GM18502 (cell line): ENCODE measurements around the gene BIRC3.
"Not testable (repeated sequence)": the region's sequence is repeated elsewhere in the genome, so short reads cannot be mapped to it uniquely, and the experiment has no call there.

ENCODE experiments used
- ATAC-seq: cut with Tn5 transposase; IDR thresholded peaks from one replicate; pipeline ENCODE4 v1.9.1; 2021; ENCODE audit warnings: mild to moderate bottlenecking; ENCODE audit not compliant: unreplicated experiment, poor library complexity

BIRC3 gene

DNA sequence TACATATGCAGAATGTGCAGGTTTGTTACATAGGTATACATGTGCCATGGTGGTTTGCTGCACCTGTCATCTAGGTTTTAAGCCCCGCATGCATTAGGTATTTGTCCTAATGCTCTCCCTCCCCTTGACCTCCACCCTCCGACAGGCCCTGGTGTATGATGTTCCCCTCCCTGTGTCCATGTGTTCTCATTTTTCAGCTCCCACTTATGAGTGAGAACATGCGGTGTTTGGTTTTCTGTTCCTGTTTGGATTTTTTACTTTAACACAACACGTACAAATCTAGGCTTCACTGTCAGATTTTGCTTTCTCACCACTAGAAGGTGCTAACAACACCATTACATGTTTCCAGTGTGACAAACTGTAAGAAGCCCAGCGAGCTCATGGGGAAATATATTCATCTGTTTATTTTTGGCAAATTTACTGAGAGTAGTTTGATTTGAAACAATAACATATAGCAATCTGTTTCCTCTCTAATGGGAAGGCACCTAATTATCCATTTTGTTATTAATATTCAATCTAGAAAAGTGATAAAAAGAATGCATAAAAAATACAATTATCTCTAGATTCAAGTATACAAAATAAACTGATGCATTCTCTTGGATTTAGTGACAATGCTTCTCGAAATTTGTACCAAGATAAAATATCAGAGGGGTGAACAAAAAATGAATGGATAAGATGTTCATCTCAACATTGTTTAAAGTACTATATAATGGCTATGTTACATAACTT is 23.2 kb upstream of the BIRC3 start:
- ATAC-seq, result peak; percentile 96

DNA sequence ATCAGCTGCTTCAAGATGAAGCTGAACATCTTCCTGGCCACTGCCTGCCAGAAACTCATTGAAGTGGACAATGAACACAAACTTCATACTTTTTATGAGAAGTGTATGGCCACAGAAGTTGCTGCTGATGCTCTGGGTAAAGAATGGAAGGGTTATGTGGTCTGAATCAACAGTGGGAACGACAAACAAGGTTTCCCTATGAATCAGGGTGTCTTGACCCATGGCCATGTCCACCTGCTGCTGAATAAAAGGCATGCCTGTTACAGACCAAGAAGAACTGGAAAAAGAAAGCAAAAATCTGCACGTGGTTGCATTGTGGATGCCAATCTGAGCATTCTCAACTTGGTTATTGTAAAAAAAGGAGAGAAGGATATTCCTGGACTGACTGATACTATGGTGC is 22.2 kb upstream of the BIRC3 start:
- ATAC-seq, result no peak

DNA sequence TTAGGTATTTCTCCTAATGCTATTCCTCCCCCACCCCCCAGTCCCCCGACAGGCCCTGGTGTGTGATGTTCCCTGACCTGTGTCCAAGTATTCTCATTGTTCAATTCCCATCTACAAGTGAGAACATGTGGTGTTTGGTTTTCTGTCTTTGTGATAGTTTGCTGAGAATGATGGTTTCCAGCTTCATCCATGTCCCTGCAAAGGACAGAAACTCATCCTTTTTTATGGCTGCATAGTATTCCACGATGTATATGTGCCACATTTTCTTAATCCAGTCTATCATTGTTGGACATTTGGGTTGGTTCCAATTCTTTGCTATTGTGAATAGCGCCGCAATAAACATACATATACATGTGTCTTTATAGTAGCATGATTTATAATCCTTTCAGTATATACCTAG is 20.5 kb upstream of the BIRC3 start:
- ATAC-seq, result not testable (repeated sequence)

DNA sequence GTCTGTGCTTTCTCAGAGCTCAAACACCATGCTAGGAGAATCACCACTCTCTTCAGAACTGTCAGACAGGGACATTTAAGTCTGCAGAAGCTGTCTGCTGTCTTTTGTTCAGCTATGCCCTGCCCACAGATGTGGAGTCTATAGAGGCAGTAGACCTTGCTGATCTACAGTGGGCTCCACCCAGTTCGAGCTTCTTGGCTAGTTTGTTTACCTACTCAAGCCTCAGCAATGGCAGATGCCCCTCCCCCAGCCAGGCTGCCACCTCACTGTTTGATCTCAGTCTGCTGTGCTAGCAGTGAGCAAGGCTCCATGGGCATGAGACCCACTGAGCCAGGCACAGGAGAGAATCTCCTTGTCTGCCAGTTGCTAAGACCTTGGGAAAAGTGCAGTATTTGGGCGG is 16.4 kb upstream of the BIRC3 start:
- not testable (repeated sequence) for ATAC-seq

DNA sequence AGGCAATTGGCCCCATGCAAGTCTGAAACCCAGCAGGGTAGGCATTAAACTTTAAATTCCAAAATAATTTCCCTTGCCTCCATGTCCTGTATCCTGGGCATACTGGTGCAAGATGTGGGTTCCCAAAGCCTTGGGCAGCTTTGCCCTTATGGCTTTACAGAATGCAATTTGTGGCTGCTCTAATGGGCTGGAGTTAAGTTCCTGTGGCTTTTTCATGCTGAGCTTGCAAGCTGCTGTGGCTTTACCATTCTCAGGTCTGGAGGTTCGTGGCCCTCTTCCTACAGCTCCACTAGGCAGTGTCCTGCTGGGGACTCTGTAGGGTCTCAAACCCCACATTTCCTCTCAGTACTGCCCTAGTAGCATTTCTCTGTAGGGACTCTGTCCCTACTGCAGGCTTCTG is 15.0 kb upstream of the BIRC3 start:
- no peak for ATAC-seq

DNA sequence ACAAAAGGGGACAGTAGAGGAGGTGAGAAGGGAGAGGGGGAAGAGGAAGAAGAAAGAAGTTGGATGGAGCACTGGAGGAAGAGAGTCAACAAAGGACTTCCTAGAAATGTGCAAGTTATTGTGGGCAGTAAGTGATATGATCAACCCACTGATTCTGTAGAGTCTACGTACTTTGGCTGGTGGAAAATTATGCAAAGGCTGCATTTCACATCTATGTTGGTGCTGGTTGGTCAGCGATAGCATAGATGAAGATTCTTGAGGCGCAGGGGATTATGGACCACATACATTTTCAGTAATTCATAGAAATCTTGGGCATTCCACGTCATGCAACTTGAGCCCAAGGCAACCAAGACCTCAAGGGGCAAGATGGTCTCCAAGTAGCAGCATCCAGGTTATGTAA is 12.6 kb upstream of the BIRC3 start:
- no peak for ATAC-seq

DNA sequence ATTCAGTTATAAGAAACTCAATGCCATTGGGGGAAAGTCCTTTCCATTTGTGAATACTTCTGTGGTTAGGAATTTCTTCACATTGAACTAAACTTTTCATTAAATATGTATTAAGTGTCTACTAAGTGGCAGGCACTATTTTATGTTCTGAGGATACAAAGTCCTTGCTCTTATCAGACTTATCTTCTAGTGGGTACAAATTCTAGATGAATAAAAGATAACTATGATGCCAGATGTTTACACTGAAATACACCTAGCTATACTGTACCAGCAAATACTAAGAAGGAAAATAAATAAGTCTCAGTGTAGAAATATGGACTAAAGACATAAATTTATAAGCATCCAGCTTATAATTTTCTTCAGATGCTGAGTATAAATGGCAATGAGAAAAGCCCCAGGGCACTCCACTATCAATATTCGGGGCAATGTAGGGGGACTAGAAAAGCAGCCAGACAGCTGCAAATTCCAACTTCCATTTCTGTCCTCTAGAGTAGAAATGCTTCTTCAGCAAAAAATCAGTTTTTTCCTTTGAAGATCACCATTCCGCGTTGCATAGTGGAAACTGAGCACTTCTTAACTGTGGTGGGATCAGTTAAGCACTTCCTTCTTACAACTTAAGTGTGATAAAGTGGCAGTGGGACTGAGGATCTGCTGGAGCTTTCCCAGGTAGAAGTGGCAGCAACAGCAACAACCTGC is 11.8 kb upstream of the BIRC3 start:
- no peak for ATAC-seq

DNA sequence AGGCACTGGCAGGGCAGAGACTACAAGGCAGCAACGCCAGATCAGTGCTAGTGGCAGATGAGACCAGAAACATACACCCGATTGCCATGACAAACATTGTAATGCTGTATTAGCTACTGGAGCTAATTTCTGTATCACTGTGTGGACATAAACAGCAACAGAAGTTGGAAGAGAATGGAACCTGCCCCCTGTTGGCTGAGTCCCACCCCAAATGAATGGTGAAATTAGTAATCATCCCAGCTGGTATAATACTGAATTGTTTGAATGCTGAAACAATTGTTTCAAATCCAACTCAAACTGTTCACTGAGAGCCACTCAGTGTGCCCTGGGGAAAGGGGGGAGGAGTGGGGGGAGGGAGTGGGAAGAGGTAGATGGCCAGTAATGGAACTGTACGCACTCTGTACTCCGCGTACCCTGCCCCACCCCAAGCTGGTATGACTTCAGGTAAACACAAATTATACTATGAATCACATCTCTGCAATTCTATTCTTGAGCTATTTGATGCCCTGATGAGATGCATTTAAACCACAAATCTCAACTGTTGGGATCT is 11.2 kb upstream of the BIRC3 start:
- ATAC-seq, result no peak

DNA sequence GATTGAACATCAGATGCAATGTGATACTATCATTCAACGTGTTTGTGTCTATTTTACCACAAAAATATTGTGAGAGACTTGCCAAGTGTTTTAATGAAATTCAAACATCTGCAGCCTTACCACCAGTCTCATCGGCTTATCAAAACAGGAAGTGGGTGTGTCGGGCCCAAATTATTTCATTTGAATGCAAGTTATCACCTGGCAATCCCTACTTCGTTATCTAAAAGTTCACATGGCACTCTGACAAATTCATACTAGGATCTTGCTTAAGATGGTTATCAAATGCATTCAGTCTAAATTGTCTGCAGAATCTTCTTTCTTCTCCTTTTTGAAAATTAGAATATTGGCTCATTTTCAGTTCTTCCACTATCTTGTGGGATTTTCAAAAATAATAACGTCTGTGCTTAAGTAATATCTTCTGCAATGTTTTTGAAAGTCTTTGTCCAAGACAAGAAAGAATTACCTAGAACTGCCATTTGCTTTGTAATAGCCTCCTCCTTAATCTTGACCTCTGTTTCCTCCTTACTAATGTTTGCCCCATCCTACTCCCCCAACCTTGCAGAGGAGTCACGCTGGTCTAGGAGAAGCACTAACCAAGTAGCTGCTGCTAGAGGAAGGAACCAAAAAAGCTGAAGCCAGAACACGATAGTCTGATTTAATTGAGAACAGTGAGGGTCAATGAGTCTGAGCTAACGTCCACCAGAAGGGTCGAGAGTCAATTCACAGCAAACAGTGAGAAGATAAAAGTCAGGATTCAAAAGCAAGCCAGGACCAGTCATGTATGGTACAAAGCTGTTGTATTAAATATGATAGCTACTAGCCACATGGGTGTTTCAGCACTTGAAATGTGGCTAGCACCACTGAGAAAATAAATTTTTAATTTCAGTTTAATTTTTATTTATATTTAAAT is 10.2 kb upstream of the BIRC3 start:
- ATAC-seq, result no peak

DNA sequence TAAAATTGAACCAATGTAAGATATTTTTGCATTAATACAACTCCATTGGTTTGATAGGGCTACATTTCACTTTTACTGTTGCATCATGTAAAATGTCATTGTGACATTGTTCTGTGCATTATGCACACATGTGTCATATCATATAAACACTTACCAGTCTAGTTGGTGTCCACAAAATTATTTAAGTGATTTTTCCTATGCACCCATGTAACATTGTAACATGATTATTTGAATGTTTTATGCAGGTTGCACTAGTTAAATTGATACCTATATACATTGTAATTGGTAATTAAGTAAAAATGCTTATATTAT is 9.6 kb upstream of the BIRC3 start:
- ATAC-seq, result no peak

DNA sequence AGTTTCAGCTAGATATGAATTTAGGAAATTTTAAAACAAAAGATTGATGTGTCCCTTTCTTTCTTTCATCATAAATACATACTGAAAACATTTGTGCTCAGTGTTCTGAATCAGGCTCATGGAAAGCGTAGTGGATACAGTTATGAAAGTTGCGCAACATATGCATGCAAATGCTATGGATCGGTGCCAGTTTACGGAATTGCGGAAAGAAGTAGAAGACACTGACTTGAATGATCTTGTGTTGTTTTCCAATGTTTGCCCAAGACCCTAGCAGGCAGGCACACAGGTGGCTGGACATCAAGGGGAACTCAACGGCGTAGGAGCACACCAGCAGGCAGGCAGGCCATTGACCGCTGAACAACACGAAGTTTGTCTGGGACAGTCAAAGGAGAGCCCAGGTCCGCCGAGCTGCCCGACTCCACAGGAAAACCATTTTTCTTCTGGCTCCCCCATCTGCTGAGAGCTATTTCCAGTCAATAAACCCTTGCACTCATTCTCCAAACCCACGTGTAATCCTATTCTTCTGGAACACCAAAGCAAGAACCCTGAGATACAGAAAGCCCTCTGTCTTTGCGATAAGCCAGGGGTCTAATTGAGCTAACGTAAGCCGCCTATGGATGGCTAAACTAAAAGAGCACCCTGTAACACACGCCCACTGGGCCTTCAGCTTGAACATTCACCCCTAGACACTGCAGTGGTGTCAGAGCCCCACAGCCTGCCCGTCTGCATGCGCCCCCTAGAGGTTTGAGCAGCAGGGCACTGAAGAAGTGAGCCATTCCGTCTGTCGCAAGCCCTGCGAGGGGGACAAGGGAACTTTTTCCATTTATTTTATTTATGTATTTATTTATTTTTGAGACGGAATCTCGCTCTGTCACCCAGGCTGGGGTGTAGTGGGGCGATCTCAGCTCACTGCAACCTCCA is 7.4 kb upstream of the BIRC3 start:
- no peak for ATAC-seq

DNA sequence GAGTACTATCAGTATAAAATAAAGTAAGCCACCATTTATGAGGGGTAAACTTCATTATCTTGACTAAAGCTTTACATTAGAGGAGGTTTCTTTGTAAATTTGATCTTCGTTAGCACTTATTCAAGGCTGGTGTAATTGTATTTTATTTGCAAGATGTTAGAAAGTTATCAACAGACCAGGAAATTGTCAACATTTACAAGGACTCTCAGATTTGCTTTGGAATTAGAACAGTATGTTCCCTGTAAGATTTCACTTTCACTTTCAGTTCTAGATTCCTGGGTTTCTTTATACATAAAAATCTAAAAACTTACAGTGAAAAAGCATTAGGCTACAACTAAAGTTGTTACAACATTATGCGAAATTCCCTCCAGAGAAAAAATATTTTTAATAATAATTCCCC is 4.6 kb upstream of the BIRC3 start:
- ATAC-seq, result no peak

DNA sequence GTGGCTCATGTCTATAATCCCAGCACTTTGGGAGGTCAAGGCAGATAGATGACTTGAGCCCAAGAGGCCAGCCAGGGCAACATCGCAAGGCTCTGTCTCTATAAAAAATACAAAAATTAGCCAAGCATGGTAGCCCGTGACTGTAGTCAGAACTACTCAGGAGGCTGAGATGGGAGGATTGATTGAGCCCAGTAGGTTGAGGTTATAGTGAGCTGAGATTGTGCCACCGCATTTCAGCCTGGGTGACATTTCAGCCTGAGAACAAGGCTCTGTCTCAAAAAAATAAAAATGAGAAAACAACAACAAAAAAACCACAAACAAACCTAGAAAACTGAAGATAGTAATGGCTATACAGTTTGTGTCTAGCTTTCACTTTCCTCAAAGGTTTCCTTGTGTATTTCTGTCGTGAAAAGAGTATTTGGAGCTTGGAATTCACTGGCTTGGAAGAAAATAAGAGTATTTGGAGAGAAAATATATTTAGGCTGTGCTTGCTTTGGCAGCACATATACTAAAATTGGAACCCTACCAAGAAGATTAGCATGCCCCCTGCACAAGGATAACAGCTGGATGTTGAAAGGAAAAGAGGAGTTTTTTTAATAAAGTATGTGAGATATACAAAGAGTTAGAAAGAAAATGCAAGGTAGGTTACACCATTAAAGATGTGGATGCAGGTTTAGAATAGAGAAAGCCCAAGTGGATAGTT is 3.9 kb upstream of the BIRC3 start:
- ATAC-seq, result no peak

DNA sequence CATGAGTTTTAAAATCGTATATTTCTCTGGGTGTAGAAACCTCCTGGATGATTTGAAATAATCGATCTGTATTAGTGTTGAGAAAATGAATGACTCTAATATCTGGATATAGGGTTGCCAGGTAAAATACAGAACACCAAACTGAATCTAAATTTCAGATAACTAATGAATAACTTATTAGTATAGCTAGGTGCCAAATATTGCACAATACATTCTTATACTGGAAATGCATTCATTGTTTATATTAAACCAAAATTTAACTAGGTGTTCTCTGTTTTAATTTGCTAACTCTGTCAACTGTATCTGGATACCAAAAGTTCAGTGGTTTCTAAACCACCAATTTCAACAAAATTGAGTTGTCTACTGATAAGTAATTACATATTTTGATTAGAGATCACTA is 2.5 kb upstream of the BIRC3 start:
- no peak for ATAC-seq

DNA sequence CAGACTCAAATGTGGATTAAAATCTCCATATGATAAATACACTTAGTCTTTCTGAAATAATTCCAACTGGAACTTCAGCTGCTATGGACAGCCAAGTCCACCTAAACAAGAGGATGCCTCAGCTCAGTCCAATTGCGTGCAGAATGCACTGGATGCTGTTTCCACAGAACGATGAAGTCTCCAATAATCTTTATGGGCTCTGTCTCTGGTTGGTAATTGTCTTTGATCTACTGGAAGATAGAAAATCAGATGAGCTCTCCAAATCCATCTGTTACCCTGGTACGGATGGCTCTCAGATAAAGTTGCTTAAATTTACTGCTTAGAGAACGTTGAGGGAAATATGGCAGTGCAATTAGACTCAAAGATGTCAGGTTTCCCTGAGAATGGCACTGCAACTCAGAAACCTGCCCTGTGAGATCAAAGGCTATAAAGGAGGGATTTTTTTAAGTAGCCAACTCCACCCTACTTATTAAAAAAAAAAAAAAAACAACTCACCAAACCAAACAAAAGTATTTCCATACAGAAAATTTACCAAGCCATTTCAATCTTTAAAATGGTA is 859 bp upstream of the BIRC3 start:
- ATAC-seq, result no peak

DNA sequence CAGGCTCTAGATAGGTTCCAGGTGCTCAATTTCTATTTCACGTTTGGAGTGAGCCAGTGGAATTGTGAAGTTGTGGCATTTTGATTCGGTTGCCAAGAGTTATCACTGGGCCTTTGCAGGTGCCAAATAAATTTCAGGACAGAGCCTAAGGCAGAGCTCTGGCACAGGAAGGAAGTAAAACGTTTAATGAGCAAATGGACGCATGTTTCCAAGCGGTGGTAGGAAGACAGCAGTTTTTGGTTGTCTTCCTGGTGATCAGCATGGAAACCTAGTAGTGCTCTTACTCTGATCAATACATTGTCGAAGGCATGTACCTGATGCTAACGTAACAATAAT is 452 bp downstream of the BIRC3 start:
- no peak for ATAC-seq

DNA sequence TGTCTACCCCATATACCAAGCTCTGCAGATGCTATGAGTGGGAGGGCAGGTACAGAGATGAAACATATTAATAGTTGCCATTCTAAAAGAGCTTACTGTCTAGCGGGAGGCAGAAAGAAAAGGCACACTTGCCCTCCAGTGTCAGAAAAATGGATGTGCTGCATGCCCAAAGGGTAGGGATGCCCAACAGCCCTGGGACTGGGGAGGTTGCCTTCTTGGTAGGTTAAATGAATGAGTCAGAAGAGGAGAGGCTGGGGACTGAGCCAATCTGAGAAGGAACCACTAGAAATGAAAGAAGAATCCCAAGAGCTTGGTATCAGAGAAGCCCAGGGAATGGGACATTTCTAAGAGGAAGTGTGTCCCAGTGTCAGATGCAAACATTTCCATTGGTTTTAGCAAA is 1.2 kb downstream of the BIRC3 start:
- peak; percentile 19 for ATAC-seq

DNA sequence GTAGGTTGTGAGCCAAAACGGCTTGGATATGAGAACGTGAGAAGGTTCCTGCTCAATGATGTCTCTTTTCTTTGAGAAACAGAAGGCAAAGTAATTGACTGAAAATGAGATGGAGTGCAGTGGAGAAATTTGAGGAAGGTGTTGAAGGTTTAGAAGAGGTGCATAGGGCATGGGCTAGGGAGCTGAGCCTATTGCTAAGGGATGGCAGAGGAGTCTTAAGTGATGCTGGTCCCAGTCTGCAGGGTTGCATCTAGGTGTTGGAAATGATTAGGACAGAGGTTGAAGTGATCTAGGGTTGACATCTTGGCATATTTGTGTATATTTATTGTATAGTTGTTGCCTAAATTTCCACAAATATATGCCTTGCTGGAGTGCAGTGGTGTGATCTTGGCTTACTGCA is 2.3 kb downstream of the BIRC3 start:
- no peak for ATAC-seq

DNA sequence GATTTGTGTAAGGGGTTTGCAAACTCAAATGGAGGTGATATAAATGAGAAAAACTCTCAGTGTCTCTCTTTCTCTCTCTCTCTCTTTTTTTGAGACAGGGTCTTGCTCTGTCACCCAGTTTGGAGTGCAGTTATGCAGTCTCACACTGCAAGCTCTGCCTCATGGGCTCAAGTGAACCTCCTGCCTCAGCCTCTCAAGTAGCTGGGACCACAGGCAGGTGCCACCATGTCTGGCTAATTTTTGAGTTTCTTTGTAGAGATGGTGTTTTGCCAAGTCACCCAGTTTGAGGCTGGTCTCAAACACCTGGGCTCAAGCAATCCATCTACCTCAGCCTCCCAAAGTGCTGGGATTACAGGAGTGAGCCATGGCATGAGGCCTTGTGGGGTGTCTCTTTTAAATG is 2.9 kb downstream of the BIRC3 start:
- ATAC-seq, result no peak
